WTC11 (cell line): ENCODE measurements around the gene ABCD3. TPM values are rescaled to one million over a fixed set of nuclear protein-coding genes. Genes with fewer than 3 reads are reported as not detected.
"Not testable (repeated sequence)": the region's sequence is repeated elsewhere in the genome, so short reads cannot be mapped to it uniquely, and the experiment has no call there.

Experiments used
- ATAC-seq: fragments of 200-7000 bp; cut with Tn5 transposase; 2 replicates; pipeline ENCODE4 v1.10.0; 2021; ENCODE audit warnings: mild to moderate bottlenecking, moderate library complexity
- CTCF ChIA-PET: fragments of 300-600 bp; sonication (Branson Sonifier 250); formaldehyde crosslinking; loops from one replicate; lab custom pipeline; 2021; ENCODE audit warnings: antibody characterized with exemption; lab: Charles Lee
- POLR2A ChIA-PET: fragments of 350-600 bp; sonication (Branson Sonifier 250); formaldehyde crosslinking; loops from one replicate; lab custom pipeline; 2021; ENCODE audit warnings: antibody characterized with exemption; lab: Charles Lee
- DNase-seq: peaks from one replicate; pipeline ENCODE4 v3.0.0; 2021; ENCODE audit warnings: low spot score
- H3K27ac Mint-ChIP-seq: 2 replicates; pipeline ENCODE4 v1.8.0; 2021; ENCODE audit warnings: mixed read lengths
- H3K27me3 Mint-ChIP-seq: 2 replicates; pipeline ENCODE4 v1.8.0; 2021; ENCODE audit warnings: low read depth, mild to moderate bottlenecking, moderate library complexity, mixed read lengths
- H3K36me3 Mint-ChIP-seq: 2 replicates; pipeline ENCODE4 v1.8.0; 2021; ENCODE audit warnings: mixed read lengths
- H3K4me1 Mint-ChIP-seq: 2 replicates; pipeline ENCODE4 v1.8.0; 2022; ENCODE audit warnings: mixed read lengths
- H3K4me3 Mint-ChIP-seq: 2 replicates; pipeline ENCODE4 v1.8.0; 2021; ENCODE audit warnings: mild to moderate bottlenecking, moderate library complexity, mixed read lengths
- H3K9me3 Mint-ChIP-seq: 2 replicates; pipeline ENCODE4 v1.8.0; 2021; ENCODE audit warnings: mixed read lengths
- AR ChIP-seq: fragments of 250-450 bp; sonication (Bioruptor Pico); IDR thresholded peaks from 2 replicates; pipeline ENCODE4 v1.9.0; 2021; ENCODE audit warnings: mild to moderate bottlenecking
- ARID4B ChIP-seq: sonication (generic); formaldehyde crosslinking; IDR thresholded peaks from 2 replicates; pipeline ENCODE4 v1.8.0; 2023; ENCODE audit warnings: missing genetic modification reagents, mild to moderate bottlenecking, borderline replicate concordance
- ATF1 ChIP-seq: sonication (generic); formaldehyde crosslinking; IDR thresholded peaks from 2 replicates; pipeline ENCODE4 v1.8.1; 2023; ENCODE audit warnings: mild to moderate bottlenecking, moderate library complexity, missing genetic modification reagents
- ATF2 ChIP-seq: sonication (generic); formaldehyde crosslinking; IDR thresholded peaks from 2 replicates; pipeline ENCODE4 v1.8.1; 2022; ENCODE audit warnings: low read depth, missing genetic modification reagents, borderline replicate concordance
- CREB1 ChIP-seq: sonication (generic); formaldehyde crosslinking; IDR thresholded peaks from 2 replicates; pipeline ENCODE4 v1.8.0; 2023; ENCODE audit warnings: mild to moderate bottlenecking, missing genetic modification reagents
- FOXJ3 ChIP-seq: sonication (generic); formaldehyde crosslinking; IDR thresholded peaks from 2 replicates; pipeline ENCODE4 v1.9.0; 2021; ENCODE audit warnings: missing genetic modification reagents, mild to moderate bottlenecking, borderline replicate concordance
- FOXK1 ChIP-seq: sonication (generic); formaldehyde crosslinking; IDR thresholded peaks from 2 replicates; pipeline ENCODE4 v1.8.0; 2022; ENCODE audit warnings: mild to moderate bottlenecking, moderate library complexity, missing genetic modification reagents
- MAX ChIP-seq: sonication (generic); formaldehyde crosslinking; IDR thresholded peaks from 2 replicates; pipeline ENCODE4 v1.8.0; 2022; ENCODE audit warnings: mild to moderate bottlenecking, missing genetic modification reagents
- NFATC4 ChIP-seq: fragments of 250-450 bp; sonication (Bioruptor Pico); IDR thresholded peaks from 2 replicates; pipeline ENCODE4 v1.9.0; 2021; ENCODE audit warnings: mild to moderate bottlenecking
- RORB ChIP-seq: fragments of 250-450 bp; sonication (Bioruptor Pico); IDR thresholded peaks from 2 replicates; pipeline ENCODE4 v1.9.0; 2021; ENCODE audit warnings: mild to moderate bottlenecking
- ZNF232 ChIP-seq: sonication (generic); formaldehyde crosslinking; IDR thresholded peaks from 2 replicates; pipeline ENCODE4 v1.8.0; 2022; ENCODE audit warnings: mild to moderate bottlenecking, missing genetic modification reagents
- ZNF317 ChIP-seq: sonication (generic); formaldehyde crosslinking; IDR thresholded peaks from 2 replicates; pipeline ENCODE4 v1.8.1; 2023; ENCODE audit warnings: low read depth, mild to moderate bottlenecking, moderate library complexity, missing genetic modification reagents, borderline replicate concordance
- total RNA-seq: library from RNA; stranded (reverse); gene quantifications from 3 replicates; pipeline ENCODE4 v1.2.3, GENCODE V29; 2021

Gene ABCD3
- total RNA-seq, 1 experiment from 2014 or later, result 27.2 TPM

GRCh38 chr1:94417978-94418663 lies at the start of gene ABCD3 (continued):
- TF ChIP-seq ARID4B (CRISPR knock-in tag), result peak; percentile 28; the same call in 1 of the 2 replicates

GRCh38 chr1:94372771-94373170 lies 45.4 kb upstream of the ABCD3 start:
- H3K36me3 Mint-ChIP-seq, result peaks cover 17% of the 10 kb centered on the region
- DNase-seq, POLR2A ChIA-PET, CTCF ChIA-PET, H3K27ac Mint-ChIP-seq, H3K27me3 Mint-ChIP-seq, H3K4me1 Mint-ChIP-seq, ATAC-seq, H3K4me3 Mint-ChIP-seq: not testable (repeated sequence)
- H3K9me3 Mint-ChIP-seq, result peaks cover 41% of the 10 kb centered on the region

GRCh38 chr1:94373311-94373710 lies 44.9 kb upstream of the ABCD3 start:
- POLR2A ChIA-PET, CTCF ChIA-PET, ATAC-seq, H3K4me1 Mint-ChIP-seq, H3K4me3 Mint-ChIP-seq, H3K27me3 Mint-ChIP-seq, DNase-seq, H3K27ac Mint-ChIP-seq: not testable (repeated sequence)
- Mint-ChIP-seq H3K9me3 (peaks cover 46% of the 10 kb centered on the region), H3K36me3 (peaks cover 17% of the 10 kb centered on the region)

GRCh38 chr1:94375666-94376065 lies 42.5 kb upstream of the ABCD3 start:
- CTCF ChIA-PET, H3K27me3 Mint-ChIP-seq, H3K4me3 Mint-ChIP-seq, H3K27ac Mint-ChIP-seq, H3K36me3 Mint-ChIP-seq, ATAC-seq, POLR2A ChIA-PET, H3K4me1 Mint-ChIP-seq, DNase-seq: not testable (repeated sequence)
- peaks cover 36% of the 10 kb centered on the region for H3K9me3 Mint-ChIP-seq

GRCh38 chr1:94378493-94378892 lies 39.7 kb upstream of the ABCD3 start:
- H3K4me1 Mint-ChIP-seq, H3K27me3 Mint-ChIP-seq, H3K4me3 Mint-ChIP-seq: not testable (repeated sequence)

GRCh38 chr1:94379615-94380014 lies 38.6 kb upstream of the ABCD3 start:
- Mint-ChIP-seq H3K27me3 (no peaks in the 10 kb centered on the region), H3K4me3 (no peak overlapping the region), H3K4me1 (peaks cover 9% of the 10 kb centered on the region; the same call in 1 of the 2 replicates), H3K9me3 (peaks cover 14% of the 10 kb centered on the region), H3K27ac (no peak overlapping the region), H3K36me3 (no peaks in the 10 kb centered on the region)
- POLR2A ChIA-PET, result no interaction called here
- DNase-seq, result no peak
- no peak for ATAC-seq
- CTCF ChIA-PET, result interaction anchor here (1.5 kb wide), 1 partner anchor 16 kb away, joined by 4 read pairs; no protein-coding TSS in a partner anchor
- TF ChIP-seq MAX (CRISPR knock-in tag), result no peak
- TF ChIP-seq FOXK1 (CRISPR knock-in tag), result no peak
- no peak for TF ChIP-seq ZNF317 (CRISPR knock-in tag)
- no peak for TF ChIP-seq CREB1 (CRISPR knock-in tag)
- no peak for TF ChIP-seq ZNF232 (CRISPR knock-in tag)
- no peak for TF ChIP-seq ATF2 (CRISPR knock-in tag)
- TF ChIP-seq AR, result no peak
- no peak for TF ChIP-seq RORB (CRISPR knock-in tag)
- no peak for TF ChIP-seq FOXJ3 (CRISPR knock-in tag)
- TF ChIP-seq NFATC4 (CRISPR knock-in tag), result no peak
- no peak for TF ChIP-seq ATF1 (CRISPR knock-in tag)

More at GRCh38 chr1:94378493-94378892, 39.7 kb upstream of the ABCD3 start:
- DNase-seq, H3K27ac Mint-ChIP-seq, H3K36me3 Mint-ChIP-seq, POLR2A ChIA-PET, ATAC-seq, CTCF ChIA-PET: not testable (repeated sequence)
- peaks cover 14% of the 10 kb centered on the region for H3K9me3 Mint-ChIP-seq
